ENCODE results near the gene DHRSX. TPM values are rescaled to one million over a fixed set of nuclear protein-coding genes. Genes with fewer than 3 reads are reported as not detected.
A peak's percentile ranks its signal among the peaks of the same experiment; 100 is the strongest.
"Not testable (repeated sequence)": the region's sequence is repeated elsewhere in the genome, so short reads cannot be mapped to it uniquely, and the experiment has no call there.

The DHRSX gene
- total and polyA plus RNA-seq, 4 experiments from 2014 or later = 12.1 to 23.5 (median 16.5) TPM

DNA sequence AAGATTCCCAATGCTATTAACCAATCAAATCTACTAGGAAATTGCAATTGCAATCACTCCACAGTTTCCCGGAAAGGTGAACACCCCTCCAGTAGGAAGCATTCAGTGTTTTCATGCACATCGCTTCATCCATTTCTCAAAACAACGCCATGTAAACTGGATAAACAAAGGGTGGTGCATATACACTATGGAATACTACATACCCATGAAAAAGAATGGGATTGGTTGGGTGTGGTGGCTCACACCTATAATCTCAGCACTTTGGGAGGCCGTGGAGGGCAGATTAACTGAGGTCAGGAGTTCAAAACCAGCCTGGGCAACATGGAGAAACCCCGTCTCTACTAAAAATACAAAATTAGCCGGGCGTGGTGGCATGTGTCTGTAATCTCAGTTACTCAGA lies 29.1 kb downstream of the DHRSX start:
- intact Hi-C loops (cut with micrococcal nuclease) = no loop called here
- peaks cover 2 to 28% of the 10 kb centered on the region in 2 donors for H3K36me3 Mint-ChIP-seq
- POLR2A ChIA-PET (ENCODE audit: partially characterized antibody) = no interaction called here

DNA sequence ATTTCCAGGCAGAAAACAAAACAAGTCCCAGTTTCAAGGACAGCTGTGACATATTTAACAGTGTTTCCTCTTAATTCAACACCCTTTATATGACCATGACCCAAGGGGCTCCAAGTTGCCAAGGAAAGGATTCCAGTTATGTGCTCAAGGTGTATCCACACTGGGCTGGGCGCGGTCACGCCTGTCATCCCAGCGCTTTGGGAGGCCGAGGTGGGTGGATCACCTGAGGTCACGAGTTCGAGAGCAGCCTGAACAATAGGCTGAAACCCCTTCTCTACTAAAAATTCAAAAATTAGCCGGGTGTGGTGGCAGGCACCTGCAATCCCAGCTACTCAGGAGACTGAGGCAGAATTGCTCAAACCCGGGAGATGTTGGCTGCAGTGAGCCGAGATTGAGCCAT lies 29.6 kb downstream of the DHRSX start:
- DNase-seq; H3K36me3 ChIP-seq (ENCODE audit: insufficient read depth, low read length); intact Hi-C loops (cut with micrococcal nuclease); H3K4me1 ChIP-seq (ENCODE audit: insufficient read depth, low read length); H3K4me3 Mint-ChIP-seq; H3K4me3 ChIP-seq (ENCODE audit: low read length in 2 of 2); POLR2A ChIA-PET (ENCODE audit: partially characterized antibody); H3K27me3 ChIP-seq (ENCODE audit: insufficient read depth, low read length); H3K9me3 Mint-ChIP-seq; H3K27me3 Mint-ChIP-seq; H3K27ac Mint-ChIP-seq; H3K9me3 ChIP-seq (ENCODE audit: control insufficient read depth in 1 of 2, low read length in 2 of 2); CTCF ChIA-PET (ENCODE audit: partially characterized antibody); H3K27ac ChIP-seq (ENCODE audit: low read depth, low read length): not testable (repeated sequence)
- Mint-ChIP-seq H3K36me3 (peaks cover 2 to 28% of the 10 kb centered on the region in 2 donors), H3K4me1 (peaks cover 3 to 18% (median 13%) of the 10 kb centered on the region in 4 donors)

More for the DNA sequence above, 29.1 kb downstream of the DHRSX start:
- no peak for DNase-seq
- Mint-ChIP-seq H3K4me1 (peaks cover 3 to 18% (median 12%) of the 10 kb centered on the region in 4 donors), H3K9me3 (peaks cover 0 to 5% (median 2%) of the 10 kb centered on the region in 8 donors), H3K27ac (no peak overlapping the region), H3K27me3 (no peaks in the 10 kb centered on the region), H3K4me3 (no peak overlapping the region)
- CTCF ChIA-PET (ENCODE audit: partially characterized antibody) = no interaction called here
- Histone ChIP-seq H3K4me3 (ENCODE audit: low read length in 2 of 2) (no peak overlapping the region), H3K9me3 (ENCODE audit: control insufficient read depth in 1 of 2, low read length in 2 of 2) (no peaks in the 10 kb centered on the region), H3K4me1 (ENCODE audit: insufficient read depth, low read length) (no peaks in the 10 kb centered on the region), H3K27ac (ENCODE audit: low read depth, low read length) (no peak overlapping the region), H3K27me3 (ENCODE audit: insufficient read depth, low read length) (no peaks in the 10 kb centered on the region), H3K36me3 (ENCODE audit: insufficient read depth, low read length) (no peaks in the 10 kb centered on the region)

DNA sequence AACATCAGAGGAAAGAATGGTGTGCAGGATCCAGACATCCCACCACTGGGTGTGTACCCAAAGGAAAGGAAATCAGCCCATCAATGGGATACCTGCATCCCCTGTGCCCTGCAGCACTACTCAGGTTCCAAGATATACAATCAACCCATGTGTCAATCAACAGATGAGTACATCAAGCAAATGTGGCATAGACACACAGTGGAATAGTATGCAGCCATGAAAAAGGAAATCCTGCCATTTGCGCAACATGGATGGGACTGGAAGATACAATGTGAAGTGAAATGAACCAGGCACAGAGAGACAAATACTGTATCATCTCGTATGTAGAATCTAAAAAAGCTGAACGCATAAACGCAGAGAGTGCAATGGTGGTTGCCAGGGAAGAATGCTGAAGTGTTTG lies 30.9 kb downstream of the DHRSX start:
- H3K27ac Mint-ChIP-seq; DNase-seq; H3K9me3 Mint-ChIP-seq; H3K4me3 ChIP-seq (ENCODE audit: low read length in 2 of 2); H3K27me3 Mint-ChIP-seq; H3K4me1 ChIP-seq (ENCODE audit: insufficient read depth, low read length); H3K27ac ChIP-seq (ENCODE audit: low read depth, low read length); H3K27me3 ChIP-seq (ENCODE audit: insufficient read depth, low read length); CTCF ChIA-PET (ENCODE audit: partially characterized antibody); H3K9me3 ChIP-seq (ENCODE audit: control insufficient read depth in 1 of 2, low read length in 2 of 2); H3K36me3 ChIP-seq (ENCODE audit: insufficient read depth, low read length); POLR2A ChIA-PET (ENCODE audit: partially characterized antibody); intact Hi-C loops (cut with micrococcal nuclease): not testable (repeated sequence)
- Mint-ChIP-seq H3K36me3 (peaks cover 0 to 24% of the 10 kb centered on the region in 2 donors), H3K4me3 (peak overlapping the region in 1 of 8 donors; percentile 26), H3K4me1 (peaks cover under 1 to 14% (median 9%) of the 10 kb centered on the region in 4 donors)

DNA sequence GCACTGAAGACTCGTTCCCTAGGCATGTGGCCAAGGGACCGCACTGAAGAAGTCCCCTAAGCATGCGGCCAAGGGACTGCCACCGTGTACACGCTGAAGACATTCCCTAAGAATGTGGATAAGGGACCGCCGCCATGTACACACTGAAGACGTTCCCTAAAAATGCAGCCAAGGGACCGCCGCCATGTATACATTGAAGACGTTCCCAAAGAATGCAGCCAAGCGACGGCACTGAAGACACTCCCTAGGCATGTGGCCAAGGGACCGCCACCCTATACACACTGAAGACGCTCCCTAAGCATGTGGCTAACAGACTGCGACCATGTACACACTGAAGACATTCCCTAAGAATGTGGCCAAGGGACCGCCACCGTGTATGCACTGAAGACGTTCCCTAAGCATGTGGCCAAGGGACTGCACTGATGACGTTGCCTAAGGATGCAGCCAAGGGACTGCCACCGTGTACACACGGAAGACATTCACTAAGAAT lies 31.5 kb downstream of the DHRSX start:
- no peaks in the 10 kb centered on the region for H3K27me3 Mint-ChIP-seq
- CTCF ChIA-PET (ENCODE audit: partially characterized antibody) = no interaction called here
- POLR2A ChIA-PET (ENCODE audit: partially characterized antibody) = no interaction called here
- no peak overlapping the region for H3K4me3 ChIP-seq (ENCODE audit: low read length in 2 of 2)
- no peak overlapping the region for H3K27ac ChIP-seq (ENCODE audit: low read depth, low read length)
- no peak overlapping the region for H3K27ac Mint-ChIP-seq
- peaks cover 3 to 14% (median 6%) of the 10 kb centered on the region in 4 donors for H3K4me1 Mint-ChIP-seq
- H3K4me3 Mint-ChIP-seq = no peak overlapping the region
- no peak for DNase-seq
- no peaks in the 10 kb centered on the region for H3K27me3 ChIP-seq (ENCODE audit: insufficient read depth, low read length)
- no peaks in the 10 kb centered on the region for H3K4me1 ChIP-seq (ENCODE audit: insufficient read depth, low read length)
- H3K9me3 Mint-ChIP-seq = peaks cover 0 to 5% (median 1%) of the 10 kb centered on the region in 8 donors
- no peaks in the 10 kb centered on the region for H3K9me3 ChIP-seq (ENCODE audit: control insufficient read depth in 1 of 2, low read length in 2 of 2)
- no peaks in the 10 kb centered on the region for H3K36me3 ChIP-seq (ENCODE audit: insufficient read depth, low read length)
- intact Hi-C loops (cut with micrococcal nuclease) = no loop called here
- H3K36me3 Mint-ChIP-seq = peaks cover 0 to 24% of the 10 kb centered on the region in 2 donors

DNA sequence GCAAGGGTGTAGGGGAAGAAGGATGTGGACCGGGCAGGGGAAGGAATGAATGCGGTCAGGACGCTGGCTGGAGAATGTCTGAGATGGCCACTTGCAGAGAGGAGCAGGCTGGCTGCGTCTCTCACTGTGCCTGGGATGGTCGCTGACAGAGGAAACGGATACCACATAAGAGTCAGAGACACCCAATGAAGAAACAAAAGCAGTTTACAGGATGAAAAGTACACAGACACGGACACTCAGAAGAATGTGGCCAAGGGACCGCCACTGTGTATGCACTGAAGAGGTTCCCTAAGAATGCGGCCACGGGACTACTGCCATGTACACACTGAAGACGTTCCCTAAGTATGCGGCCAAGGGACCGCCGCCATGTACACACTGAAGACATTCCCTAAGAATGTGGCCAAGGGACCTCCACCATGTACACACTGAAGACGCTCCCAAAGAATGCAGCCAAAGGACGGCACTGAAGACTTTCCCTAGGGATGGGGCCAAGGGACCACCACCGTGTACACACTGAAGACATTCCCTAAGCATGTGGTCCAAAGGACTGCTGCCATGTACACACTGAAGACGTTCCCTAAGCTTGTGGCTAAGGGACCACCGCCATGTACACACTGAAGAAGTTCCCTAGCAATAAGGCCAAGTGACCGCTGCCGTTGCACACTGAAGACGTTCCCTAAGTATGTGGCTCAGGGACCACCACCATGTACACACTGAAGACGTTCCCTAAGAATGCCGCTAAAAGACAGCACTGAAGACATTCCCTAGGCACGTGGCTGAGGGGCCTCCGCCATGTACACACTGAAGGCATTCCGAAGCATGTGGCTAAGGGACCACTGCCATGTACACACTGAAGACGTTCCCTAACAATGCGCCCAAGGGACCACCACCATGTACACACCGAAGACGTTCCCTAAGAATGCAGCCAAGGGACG lies 32.2 kb downstream of the DHRSX start:
- H3K4me1 Mint-ChIP-seq = peaks cover 6 to 16% (median 6%) of the 10 kb centered on the region in 4 donors
- H3K4me3 ChIP-seq (ENCODE audit: low read length in 2 of 2) = no peak overlapping the region
- no peaks in the 10 kb centered on the region for H3K9me3 ChIP-seq (ENCODE audit: control insufficient read depth in 1 of 2, low read length in 2 of 2)
- H3K27me3 Mint-ChIP-seq = no peaks in the 10 kb centered on the region
- peaks cover 0 to 24% of the 10 kb centered on the region in 2 donors for H3K36me3 Mint-ChIP-seq
- POLR2A ChIA-PET (ENCODE audit: partially characterized antibody) = no interaction called here
- peaks cover 0 to 5% (median under 1%) of the 10 kb centered on the region in 8 donors for H3K9me3 Mint-ChIP-seq
- H3K27ac ChIP-seq (ENCODE audit: low read depth, low read length) = no peak overlapping the region
- H3K27me3 ChIP-seq (ENCODE audit: insufficient read depth, low read length) = no peaks in the 10 kb centered on the region
- H3K36me3 ChIP-seq (ENCODE audit: insufficient read depth, low read length) = no peaks in the 10 kb centered on the region
- H3K4me1 ChIP-seq (ENCODE audit: insufficient read depth, low read length) = no peaks in the 10 kb centered on the region
- DNase-seq = no peak
- intact Hi-C loops (cut with micrococcal nuclease) = no loop called here
- no peak overlapping the region for H3K4me3 Mint-ChIP-seq
- peak overlapping the region in 2 of 7 donors; percentile 43 to 48 for H3K27ac Mint-ChIP-seq
- CTCF ChIA-PET (ENCODE audit: partially characterized antibody) = no interaction called here

DNA sequence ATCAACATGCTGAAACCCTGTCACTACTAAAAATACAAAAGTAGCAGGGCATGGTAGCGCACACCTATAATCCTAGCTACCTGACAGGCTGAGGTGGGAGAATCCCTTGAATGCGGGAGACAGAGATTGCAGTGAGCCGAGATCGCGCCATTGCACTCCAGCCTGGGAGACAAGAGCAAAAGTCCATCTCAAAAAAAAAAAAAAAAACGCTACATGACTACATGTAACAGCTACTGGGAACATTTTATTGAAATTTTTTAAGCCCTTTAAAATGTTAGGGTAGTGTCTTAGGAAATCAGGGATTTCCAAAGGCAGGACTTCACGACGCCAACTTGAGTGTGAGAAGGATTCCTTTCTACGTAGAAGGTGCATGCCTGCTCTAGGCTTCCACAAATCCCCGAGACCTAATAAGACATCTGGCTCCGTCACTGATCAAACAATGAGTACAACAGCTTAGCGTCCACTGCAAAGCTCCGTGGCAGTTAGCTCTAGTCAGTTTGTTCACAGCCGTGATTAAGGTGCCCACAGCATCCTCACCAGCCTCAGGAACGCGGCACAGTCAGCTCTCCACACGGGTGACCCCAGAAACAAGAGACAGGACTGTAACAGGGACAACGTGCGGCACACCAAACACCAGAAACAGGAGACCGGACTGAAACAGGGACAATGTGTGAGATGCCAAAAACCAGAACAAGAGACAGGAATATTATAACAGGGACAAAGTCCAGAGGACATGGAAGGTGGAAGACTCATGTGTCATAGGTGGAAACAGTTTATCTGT lies 33.7 kb downstream of the DHRSX start:
- Histone ChIP-seq H3K36me3 (ENCODE audit: insufficient read depth, low read length) (no peaks in the 10 kb centered on the region), H3K27me3 (ENCODE audit: insufficient read depth, low read length) (no peaks in the 10 kb centered on the region), H3K9me3 (ENCODE audit: control insufficient read depth in 1 of 2, low read length in 2 of 2) (no peaks in the 10 kb centered on the region), H3K4me3 (ENCODE audit: low read length in 2 of 2) (no peak overlapping the region), H3K4me1 (ENCODE audit: insufficient read depth, low read length) (no peaks in the 10 kb centered on the region), H3K27ac (ENCODE audit: low read depth, low read length) (no peak overlapping the region)
- H3K27ac Mint-ChIP-seq = no peak overlapping the region
- peaks cover 0 to 5% (median under 1%) of the 10 kb centered on the region in 8 donors for H3K9me3 Mint-ChIP-seq
- no peak overlapping the region for H3K4me3 Mint-ChIP-seq
- POLR2A ChIA-PET (ENCODE audit: partially characterized antibody) = no interaction called here
- CTCF ChIA-PET (ENCODE audit: partially characterized antibody) = no interaction called here
- H3K4me1 Mint-ChIP-seq = peaks cover 6 to 18% (median 10%) of the 10 kb centered on the region in 4 donors
- no peak for DNase-seq
- intact Hi-C loops (cut with micrococcal nuclease) = no loop called here
- no peaks in the 10 kb centered on the region for H3K27me3 Mint-ChIP-seq
- H3K36me3 Mint-ChIP-seq = peaks cover 0 to 19% of the 10 kb centered on the region in 2 donors

DNA sequence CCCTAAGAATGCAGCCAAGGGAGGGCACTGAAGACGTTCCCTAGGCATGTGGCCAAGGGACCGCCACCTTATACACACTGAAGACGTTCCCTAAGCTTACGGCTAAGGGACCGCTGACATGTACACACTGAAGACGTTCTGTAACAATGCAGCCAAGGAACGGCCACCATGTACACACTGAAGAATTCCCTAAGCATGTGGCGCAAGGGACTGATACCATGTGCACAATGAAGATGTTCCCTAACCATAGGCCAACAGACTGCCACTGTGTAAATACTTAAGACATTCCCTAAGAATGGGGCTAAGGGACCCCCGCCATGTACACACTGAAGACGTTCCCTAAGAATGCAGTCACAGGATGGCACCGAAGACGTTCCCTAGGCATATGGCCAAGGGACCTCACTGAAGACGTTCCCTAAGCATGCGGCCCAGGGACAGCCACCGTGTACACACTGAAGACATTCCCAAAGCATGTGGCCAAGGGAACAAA lies 36.1 kb downstream of the DHRSX start:
- ChIA-PET CTCF (ENCODE audit: partially characterized antibody) (no interaction called here), POLR2A (ENCODE audit: partially characterized antibody) (no interaction called here)
- no peaks in the 10 kb centered on the region for H3K9me3 ChIP-seq (ENCODE audit: control insufficient read depth in 1 of 2, low read length in 2 of 2)
- Mint-ChIP-seq H3K4me3 (no peak overlapping the region), H3K27me3 (no peaks in the 10 kb centered on the region), H3K9me3 (peaks cover 0 to 2% (median 0%) of the 10 kb centered on the region in 8 donors), H3K27ac (no peak overlapping the region), H3K4me1 (peaks cover 6 to 17% (median 10%) of the 10 kb centered on the region in 4 donors), H3K36me3 (peaks cover 0 to 14% of the 10 kb centered on the region in 2 donors)
- H3K4me3 ChIP-seq (ENCODE audit: low read length in 2 of 2) = no peak overlapping the region
- intact Hi-C loops (cut with micrococcal nuclease) = no loop called here
- no peaks in the 10 kb centered on the region for H3K4me1 ChIP-seq (ENCODE audit: insufficient read depth, low read length)
- no peaks in the 10 kb centered on the region for H3K36me3 ChIP-seq (ENCODE audit: insufficient read depth, low read length)
- no peak overlapping the region for H3K27ac ChIP-seq (ENCODE audit: low read depth, low read length)
- no peak for DNase-seq
- H3K27me3 ChIP-seq (ENCODE audit: insufficient read depth, low read length) = no peaks in the 10 kb centered on the region

Measured in CD4-positive, alpha-beta memory T cell (primary cell).